HG03378 (cell line): ENCODE measurements around the gene MC1R.
"Not testable (repeated sequence)": the region's sequence is repeated elsewhere in the genome, so short reads cannot be mapped to it uniquely, and the experiment has no call there.

Source experiments
- ATAC-seq: cut with Tn5 transposase; IDR thresholded peaks from one replicate; pipeline ENCODE4 v1.9.1; 2021; ENCODE audit warnings: mild to moderate bottlenecking, moderate library complexity; ENCODE audit not compliant: unreplicated experiment

Gene MC1R

GRCh38 chr16:89934019-89934418, 15.4 kb downstream of the MC1R start:
- ATAC-seq, result not testable (repeated sequence)

- ATAC-seq, result no peak
Observed at GRCh38 chr16:89934611-89935553, 16.2 kb downstream of the MC1R start.

GRCh38 chr16:89935620-89936019, 17.0 kb downstream of the MC1R start:
- ATAC-seq, result not testable (repeated sequence)

- no peak for ATAC-seq
Observed at GRCh38 chr16:89936034-89936433, 17.4 kb downstream of the MC1R start.

- no peak for ATAC-seq
Observed at GRCh38 chr16:89936508-89936907, 17.8 kb downstream of the MC1R start.

GRCh38 chr16:89936981-89937380, 18.3 kb downstream of the MC1R start:
- ATAC-seq, result no peak

- no peak for ATAC-seq
Observed at GRCh38 chr16:89938175-89938885, 19.7 kb downstream of the MC1R start.

- no peak for ATAC-seq
Observed at GRCh38 chr16:89944773-89945172, 26.1 kb downstream of the MC1R start.

GRCh38 chr16:89945654-89946053, 27.0 kb downstream of the MC1R start:
- ATAC-seq, result no peak

GRCh38 chr16:89946515-89946914, 27.9 kb downstream of the MC1R start:
- ATAC-seq, result no peak

GRCh38 chr16:89949121-89949742, 30.6 kb downstream of the MC1R start:
- ATAC-seq, result no peak

- ATAC-seq, result no peak
Observed at GRCh38 chr16:89949756-89950155, 31.1 kb downstream of the MC1R start.

GRCh38 chr16:89951509-89951908, 32.8 kb downstream of the MC1R start:
- no peak for ATAC-seq

- no peak for ATAC-seq
Observed at GRCh38 chr16:89952049-89952448, 33.4 kb downstream of the MC1R start.

GRCh38 chr16:89952551-89952950, 33.9 kb downstream of the MC1R start:
- no peak for ATAC-seq

- ATAC-seq, result no peak
Observed at GRCh38 chr16:89953671-89954406, 35.2 kb downstream of the MC1R start.

- no peak for ATAC-seq
Observed at GRCh38 chr16:89954462-89954861, 35.8 kb downstream of the MC1R start.

GRCh38 chr16:89955001-89955685, 36.5 kb downstream of the MC1R start:
- no peak for ATAC-seq

GRCh38 chr16:89956505-89957215, 38.0 kb downstream of the MC1R start:
- no peak for ATAC-seq
